HG02973 (cell line): ENCODE measurements around the gene PPME1.

Experiments used
- ATAC-seq: cut with Tn5 transposase; IDR thresholded peaks from one replicate; pipeline ENCODE4 v1.9.1; 2021; ENCODE audit warnings: moderate library complexity; ENCODE audit not compliant: unreplicated experiment

The PPME1 gene

DNA sequence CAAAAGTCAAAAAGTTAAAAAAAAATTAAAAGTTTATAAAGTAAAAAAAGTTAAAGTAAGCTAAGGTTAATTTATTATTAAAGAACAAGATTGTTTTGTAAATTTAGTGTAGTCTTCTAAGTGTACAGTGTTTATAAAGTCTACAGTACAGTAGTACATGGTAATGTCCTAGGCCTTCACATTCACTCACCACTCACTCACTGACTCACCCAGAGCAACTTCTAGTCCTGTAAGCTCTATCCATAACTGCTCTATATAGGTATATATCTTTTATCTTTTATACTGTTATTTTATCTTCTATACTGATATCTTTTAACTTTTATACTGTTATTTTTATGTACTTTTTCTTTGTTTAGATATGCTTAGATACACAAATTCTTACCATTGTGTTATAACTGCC is 11.4 kb upstream of the PPME1 start:
- no peak for ATAC-seq

DNA sequence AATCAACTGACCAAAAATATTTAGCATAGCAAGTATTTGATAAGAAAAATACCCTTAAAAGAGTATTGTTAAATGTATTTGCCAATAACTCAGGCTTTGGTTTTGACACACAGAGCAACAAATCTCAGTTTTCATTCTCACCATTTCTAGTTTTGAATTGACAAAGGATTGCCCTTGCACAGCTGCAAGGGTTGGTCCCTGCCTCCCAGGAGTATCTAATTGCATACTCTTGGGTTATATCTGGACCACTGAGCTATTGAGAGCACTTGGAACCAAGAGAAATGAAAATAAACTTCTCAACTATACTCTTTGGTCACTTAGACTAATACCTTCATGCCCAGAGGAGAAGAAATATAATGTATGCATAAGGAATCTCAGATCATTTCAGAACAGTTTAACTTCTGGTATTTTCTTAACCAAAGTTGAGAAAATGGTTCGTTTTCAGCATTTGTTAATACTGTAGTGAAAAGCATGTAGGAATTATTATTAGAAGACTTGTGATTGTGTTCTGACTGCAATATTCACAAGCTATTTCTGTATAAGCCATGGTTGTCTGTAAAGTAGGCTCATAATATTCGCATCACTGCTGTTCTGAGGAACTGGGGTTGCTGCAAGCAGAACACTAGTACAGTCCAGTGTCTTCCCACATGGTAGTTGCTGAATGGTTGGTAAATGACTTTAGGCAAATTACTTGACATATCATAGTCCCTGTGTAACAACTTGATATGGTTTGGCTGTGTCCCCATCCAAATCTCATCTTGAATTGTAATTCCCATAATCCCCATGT is 8.2 kb upstream of the PPME1 start:
- no peak for ATAC-seq

DNA sequence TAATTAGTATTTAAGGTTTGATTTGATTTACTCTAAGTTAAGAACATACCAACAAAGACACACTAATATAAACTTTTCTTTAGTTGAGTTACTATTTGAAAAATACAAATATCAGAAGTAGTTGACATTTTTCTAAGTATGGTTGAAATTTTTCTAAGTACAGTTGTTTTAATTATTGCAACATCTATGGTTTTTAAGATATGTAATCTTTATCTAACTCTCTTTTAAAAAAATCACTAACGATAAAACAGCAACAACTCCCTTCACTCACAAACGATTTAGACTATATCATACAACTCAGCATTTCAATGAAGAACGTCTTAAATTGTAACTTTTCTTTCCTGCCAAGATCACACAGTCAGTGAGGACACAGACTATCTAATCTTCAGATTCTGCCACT is 2.3 kb upstream of the PPME1 start:
- ATAC-seq: no peak

DNA sequence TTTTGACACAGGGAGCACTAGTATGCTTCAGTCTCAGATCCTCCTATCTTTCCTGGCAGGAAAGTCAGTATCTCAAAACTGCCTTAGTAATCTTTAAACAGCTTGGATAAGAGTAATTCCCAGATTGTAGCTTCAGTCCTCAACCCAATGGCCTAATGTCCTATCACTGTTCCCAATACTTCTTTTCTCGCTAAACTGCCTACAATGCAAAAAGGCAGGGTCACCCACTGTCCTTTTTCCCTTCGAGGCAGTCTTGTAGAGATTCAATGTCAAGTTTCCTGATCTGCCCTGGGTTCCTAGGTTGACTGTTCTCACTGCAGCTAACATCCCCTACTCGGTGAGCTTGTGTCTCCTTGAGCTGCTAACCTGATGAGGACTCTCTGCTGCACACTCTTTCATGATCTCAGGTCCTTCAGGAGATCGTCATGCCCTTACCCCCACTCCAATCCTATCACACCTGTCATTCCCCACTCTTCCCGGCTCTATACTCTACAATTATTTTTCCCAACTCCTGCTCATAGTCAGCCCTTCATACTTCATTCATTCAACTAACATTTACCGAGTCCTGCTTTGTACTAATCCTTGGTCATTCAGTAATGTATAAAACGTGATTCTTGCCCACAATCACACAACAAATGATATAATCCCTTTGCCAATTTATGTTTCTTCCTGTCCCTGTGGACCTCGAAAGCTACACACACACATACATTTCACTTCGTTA is 1.2 kb upstream of the PPME1 start:
- no peak for ATAC-seq

DNA sequence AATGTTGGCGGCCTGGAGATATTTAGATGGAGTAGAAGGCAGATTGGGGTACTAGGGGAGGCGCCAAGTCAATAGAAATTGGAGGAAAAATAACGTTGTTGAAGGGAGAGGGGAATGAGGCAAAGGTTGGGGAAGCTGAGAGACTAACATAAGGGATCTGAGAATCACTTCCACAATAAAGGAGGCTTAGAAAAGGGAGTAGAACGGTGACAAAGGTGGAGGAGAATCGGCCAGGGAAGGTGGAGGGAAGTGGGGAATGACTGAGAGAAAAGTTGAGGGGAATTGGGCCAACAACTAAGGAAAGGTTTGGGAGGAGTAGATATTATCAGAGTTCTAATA is 510 bp downstream of the PPME1 start:
- no peak for ATAC-seq

DNA sequence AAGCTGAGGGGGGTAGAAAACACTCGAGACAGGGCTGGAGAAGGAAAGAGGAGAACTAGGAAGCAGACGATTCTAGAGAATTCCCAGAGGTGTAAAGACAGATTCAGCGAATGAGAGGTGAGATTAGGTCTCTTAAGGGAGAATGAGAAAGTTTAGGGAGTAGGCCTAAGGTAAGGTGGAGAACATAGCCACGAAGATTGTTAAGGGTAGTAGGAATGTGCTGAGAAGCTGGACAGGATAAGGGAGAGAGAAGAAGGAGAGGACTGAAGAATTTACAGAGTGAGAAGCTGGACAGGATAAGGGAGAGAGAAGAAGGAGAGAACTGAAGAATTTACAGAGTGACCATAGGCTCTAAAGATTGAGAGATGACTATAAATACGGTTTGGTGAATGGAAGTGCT is 908 bp downstream of the PPME1 start:
- no peak for ATAC-seq

DNA sequence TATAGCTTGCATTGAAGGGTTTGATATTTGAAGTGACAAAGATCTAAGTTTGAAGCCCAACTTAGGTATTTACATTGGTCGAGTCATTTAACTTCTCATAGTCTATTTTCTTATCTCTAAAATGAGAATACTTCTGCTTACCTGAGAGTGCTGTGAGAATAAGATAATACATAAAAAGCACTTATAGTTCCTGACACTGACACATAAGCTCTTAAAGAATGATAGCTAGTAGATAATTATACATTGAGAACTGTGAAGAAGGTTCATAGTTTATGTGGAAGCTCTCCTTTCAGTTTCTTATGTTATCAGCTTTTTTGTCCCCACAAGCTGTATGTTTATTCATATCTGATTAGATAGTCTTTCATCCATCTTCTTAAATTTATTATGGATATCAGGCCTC is 4.8 kb downstream of the PPME1 start:
- ATAC-seq: no peak

DNA sequence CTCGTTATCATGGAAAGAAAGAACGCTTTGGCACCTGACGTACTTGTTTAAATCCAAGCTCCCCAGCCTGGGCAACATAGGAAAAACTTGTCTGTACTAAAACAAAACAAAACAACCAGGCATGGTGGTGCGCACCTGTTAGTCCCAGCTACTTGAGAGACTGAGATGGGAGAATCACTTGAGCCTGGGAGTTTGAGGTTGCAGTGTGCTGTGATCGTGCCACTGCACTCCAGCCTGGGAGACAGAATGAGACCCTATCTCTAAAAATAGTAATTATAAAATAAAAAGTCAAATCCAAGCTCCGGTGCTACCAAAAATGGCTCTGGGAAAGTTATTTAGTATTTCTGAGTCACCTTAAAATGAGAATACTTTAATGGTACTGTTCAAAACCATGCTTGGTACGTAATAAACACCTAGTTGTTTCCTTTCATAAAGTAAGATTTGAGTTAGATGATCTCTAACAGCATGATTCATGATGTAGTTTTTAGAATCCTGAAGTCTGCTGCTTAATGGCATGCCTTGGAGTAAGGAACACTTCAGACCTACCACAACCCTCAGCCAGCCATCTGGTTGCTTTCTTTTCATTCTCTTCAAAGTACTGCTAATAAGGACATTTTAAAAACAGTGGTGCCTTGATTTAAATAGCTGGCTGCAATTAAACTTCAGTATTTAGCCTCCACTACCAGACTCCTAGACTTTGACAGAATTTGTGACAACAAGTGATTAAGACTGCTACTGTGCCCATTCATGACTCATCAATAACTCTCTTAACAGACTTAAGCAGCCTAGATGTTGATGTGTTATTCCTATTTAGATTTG is 8.4 kb downstream of the PPME1 start:
- ATAC-seq: no peak

DNA sequence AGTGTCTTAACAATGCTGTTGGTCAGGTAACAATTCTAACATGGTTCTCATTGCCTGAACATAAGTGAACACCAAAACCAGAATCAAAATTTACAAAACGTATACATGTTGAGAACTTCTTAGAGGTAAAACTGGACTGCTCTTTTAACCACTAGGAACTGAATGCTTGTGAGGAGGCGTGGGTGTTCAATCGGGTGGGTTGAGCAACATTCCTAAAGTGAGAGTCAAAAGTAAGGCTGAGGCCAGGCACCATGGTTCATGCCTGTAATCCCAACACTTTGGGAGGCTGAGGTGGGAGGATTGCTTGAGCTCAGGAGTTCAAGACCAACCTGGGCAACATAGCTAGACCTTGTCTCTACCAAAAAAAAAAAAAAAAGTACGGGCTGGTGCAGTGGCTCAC is 11.5 kb downstream of the PPME1 start:
- no peak for ATAC-seq

DNA sequence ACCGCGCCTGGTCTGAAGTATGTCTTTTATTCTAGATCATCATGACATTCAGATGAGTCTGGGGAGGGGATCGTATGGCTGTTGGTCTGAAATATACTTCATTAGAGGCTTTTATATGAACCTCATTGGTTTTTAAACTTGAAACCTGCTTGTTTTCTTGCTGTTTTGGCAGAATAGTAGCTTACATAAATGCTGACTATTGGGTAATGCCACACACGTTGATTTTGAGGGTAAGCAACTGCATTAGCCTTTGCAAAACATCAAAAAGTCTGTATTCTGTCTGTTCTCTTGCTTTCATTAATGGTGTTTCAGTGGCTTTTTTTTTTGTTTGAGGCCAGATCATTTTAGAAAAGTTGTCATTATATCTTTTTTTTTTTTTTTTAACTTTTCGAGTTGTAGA is 14.2 kb downstream of the PPME1 start:
- no peak for ATAC-seq

DNA sequence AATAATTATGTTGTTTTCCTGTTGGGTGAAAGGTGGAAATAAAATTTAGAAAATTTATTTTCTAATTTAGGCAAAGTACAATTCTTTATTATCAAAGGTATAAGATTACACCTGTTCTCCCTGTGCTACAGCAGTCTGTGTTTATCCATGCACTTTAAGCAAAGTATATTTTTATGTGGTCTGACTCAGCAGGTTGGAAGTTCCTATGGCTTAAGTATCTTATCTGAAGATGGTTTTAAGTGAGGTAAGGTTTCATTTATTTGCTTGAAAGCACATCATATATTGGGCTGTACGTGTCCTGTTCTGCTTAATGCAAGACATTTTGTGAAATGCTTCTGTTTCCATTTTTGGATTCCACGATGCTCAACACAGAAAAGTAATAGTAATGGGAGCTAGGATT is 14.6 kb downstream of the PPME1 start:
- no peak for ATAC-seq

DNA sequence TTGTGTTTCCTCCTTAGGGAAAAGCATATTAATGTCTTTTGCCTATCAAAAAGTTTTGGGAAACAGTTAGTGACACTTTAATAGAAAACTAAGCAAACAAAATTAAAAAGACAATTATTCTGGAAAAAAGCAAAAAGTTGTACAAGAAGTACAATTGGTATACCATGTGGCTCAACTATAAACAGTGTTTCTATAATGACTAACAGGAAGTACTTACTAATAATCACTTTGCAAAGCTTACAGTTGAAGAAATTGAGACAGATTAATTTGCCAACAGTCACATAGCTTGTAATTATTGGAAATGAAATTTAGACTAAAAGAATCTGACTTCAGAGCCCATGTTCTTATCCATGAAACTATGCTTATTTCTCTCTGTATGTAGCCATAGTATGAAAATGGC is 24.7 kb downstream of the PPME1 start:
- ATAC-seq: no peak

DNA sequence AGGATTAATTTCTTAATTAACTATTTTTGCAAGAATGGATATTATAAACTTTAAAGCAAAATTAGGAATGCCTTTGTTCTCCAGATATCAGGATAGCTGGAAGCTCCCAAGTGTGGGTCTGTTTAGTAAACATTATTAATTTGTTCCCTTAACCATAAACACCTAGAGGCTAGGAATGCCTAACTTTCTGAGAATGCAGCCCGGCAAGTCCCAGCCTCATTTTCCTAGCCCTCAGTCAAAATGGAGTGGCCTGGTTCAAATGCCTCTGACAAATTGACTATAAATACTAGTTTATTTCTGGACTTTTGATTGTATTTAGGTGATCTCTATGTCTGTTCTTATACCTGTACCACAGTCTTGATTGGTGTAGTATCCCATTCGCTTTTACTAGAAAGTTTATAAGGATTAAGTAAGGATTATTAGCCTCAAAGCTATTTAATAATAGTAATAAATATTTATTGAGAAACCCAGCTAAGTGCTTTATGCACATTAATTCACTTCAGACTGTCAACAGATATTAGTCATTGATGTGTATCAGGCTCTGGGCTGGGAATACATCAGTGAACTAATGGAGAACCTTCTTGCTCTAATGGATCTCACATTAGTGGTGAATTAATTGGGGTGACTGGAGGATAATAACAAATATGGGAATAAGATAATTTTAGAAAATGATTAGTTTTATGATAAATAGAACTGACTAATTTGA is 25.8 kb downstream of the PPME1 start:
- no peak for ATAC-seq

DNA sequence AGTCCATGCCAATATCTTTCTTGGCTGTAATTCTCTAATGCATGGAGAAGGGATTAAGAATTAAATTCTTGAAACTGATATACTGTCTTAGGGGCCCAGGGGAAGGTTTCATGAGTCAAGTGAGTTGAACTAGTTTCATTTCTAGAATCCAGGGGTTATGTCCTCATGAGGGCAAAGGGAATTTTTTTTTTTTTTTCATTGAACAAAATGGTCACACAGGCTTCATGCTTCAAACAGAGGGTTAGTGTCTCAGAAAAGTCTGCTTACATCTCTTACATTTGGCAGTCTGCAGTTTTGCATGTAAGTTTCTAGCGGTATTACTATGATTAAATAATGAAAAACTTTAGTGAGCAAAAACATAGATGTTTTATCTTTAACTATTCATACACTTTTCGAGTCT is 32.9 kb downstream of the PPME1 start:
- ATAC-seq: no peak

DNA sequence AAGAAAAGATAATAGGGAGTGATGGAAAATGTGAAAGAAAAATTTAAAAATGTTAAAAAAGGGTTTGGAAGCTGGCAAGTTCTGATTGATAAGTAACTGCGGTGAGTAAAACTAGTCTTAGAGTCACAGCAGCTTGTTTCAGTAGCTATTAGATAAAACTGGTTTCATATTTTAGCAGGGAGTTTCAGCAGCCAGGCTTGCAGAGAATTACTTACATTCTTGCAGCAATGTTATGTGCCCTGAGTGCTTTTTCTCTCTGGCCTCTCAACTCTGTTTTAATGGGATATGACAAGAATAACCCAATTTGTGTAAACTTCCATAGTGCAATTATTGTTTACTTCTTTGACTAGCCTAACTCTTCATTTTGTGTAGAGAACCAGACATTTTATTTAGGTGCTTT is 33.6 kb downstream of the PPME1 start:
- no peak for ATAC-seq

DNA sequence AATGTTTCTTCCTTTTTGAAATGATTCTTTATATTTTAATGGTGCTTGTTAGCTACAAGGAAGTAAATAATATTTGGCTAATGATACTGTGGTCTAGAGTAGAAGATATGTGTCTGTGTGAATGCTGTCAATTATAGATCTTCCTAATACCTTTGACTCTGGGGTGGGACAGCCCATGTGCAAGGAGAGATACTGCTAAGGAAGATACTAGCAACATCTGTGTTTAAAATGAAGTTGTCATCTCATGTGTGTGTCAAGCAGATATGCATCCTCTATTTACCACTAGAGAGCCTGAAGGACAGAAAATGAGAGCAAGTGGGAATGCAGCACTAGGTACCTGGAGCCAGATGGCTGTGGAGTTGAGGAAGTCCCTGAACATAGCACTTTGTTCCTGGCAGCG is 34.1 kb downstream of the PPME1 start:
- no peak for ATAC-seq

DNA sequence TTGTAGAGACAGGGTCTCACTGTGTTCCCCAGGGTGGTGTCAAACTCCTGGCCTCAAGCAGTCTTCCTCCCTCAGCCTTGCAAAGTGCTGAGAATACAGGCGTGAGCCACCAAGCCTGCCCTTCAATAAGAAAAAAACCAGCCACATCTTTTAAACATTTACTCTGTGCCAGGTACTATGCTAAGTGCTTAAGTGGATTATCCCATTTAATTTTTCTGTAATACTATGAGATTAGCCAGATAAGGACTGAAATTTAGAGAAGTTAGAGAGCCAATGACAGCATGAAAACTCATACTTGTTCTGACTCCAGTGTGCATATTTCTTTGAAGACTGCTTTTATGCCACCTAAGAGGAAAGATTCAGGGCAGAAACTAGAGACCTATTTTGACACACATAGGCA is 35.7 kb downstream of the PPME1 start:
- no peak for ATAC-seq

DNA sequence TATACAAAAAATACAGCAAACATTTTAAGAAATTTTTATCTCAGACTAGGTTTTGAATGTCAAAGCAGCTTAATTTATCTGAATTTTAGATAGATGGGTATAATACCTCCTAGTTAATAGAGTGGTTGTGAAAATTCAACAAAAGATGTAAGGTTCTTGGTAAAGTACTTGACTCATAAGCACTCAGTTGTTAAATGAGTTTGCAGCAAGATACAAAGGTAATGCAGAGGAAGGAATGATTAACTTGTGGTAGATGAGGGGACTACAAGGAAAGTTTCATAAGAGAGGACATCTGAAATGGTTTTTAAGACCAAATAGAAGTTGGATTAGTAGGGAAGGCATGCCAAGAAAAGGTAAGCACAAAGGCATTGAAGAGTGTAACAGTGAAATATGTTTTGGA is 37.4 kb downstream of the PPME1 start:
- ATAC-seq: no peak

DNA sequence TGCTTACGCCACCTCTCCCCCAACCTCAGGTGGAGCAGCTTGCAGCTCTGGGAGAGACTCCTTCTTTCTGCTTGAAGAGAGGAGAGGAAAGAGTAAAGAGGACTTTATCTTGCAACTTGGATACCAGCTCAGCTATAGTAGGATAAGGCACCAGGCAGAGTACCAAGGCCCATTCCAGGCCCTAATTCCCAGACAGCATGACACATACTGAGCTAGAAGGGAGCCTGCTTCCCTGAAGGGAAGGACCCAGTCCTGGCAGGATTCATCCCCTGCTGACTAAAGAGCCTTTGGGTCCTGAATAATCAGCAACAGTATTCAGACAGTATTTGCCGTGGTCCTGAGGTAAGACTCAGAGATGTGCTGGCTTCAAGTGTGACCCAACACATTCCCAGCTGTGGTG is 41.4 kb downstream of the PPME1 start:
- ATAC-seq: no peak

DNA sequence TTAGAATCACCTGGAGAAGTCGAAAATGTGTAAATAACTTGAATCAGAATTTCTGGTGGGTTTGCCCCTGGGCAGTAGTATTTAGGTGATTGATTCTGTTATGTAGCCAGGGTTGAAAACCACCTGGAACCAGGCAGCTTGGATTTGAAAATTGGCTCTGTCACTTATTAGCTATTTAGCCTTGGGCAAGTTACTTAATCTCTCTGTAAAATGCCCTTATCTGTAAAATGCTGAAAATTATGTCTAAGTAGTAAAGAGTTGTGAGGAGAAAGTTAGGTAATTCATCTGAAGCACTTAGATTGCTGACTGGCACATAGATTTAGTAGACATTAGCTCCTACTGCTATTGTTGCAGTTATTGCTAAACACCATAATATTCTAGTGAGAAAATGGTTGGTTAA is 49.3 kb downstream of the PPME1 start:
- no peak for ATAC-seq

DNA sequence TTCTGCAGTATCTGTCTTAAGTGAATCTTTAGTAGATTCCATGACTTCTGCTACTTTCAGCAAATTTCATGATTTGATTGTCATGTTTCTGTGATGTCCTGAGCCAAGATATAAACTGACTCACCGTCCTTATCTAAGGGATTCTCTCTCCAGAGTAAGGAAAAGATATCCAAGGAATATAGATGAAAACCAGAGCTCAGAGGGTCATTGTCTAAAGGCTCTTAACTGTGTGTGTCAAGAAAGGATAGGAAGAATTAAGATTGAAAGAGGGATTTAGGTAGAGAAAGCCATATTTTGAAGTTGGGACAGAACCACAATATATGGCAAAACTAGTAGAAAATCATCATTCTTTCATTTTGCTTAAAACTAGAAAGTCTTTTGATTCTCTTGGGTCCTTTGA is 50.7 kb downstream of the PPME1 start:
- no peak for ATAC-seq
